ENCODE results near the gene KIAA0586.

DNA sequence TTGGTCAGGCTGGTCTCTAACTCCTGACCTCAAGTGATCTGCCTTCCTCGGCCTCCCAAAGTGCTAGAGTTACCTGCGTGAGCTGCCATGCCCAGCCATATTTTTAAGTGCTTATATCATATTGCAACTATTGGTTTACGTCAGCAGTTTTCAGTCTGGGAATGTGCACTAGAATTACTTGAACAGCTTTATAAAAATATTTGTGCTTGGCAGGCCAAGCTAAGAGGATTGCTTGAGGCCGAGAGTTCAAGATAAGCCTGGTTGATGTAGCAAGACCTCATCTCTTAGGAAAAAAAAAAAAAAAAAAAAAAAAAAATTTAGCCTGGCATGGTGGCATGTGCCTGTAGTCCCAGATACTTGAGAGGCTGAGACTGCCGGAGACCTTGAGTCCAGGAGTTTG is 17.1 kb downstream of the KIAA0586 start:
- TF ChIP-seq ZNF70 (CRISPR knock-in tag; IDR thresholded peaks at IDR 0.05) (no peak), RARB (CRISPR knock-in tag; IDR thresholded peaks at IDR 0.05) (no peak), OSR1 (CRISPR knock-in tag; IDR thresholded peaks at IDR 0.05) (no peak), PATZ1 (CRISPR knock-in tag; IDR thresholded peaks at IDR 0.05; ENCODE audit: borderline replicate concordance) (no peak), TSHZ2 (CRISPR knock-in tag; IDR thresholded peaks at IDR 0.05) (no peak), TCF4 (CRISPR knock-in tag; IDR thresholded peaks at IDR 0.05; ENCODE audit: borderline replicate concordance) (no peak), ZC3H10 (CRISPR knock-in tag; IDR thresholded peaks at IDR 0.05) (no peak), SNAI2 (CRISPR knock-in tag; IDR thresholded peaks at IDR 0.05) (no peak), PPARA (CRISPR knock-in tag; IDR thresholded peaks at IDR 0.05; ENCODE audit: borderline replicate concordance) (no peak)
- TF ChIP-seq, protein P1, sequence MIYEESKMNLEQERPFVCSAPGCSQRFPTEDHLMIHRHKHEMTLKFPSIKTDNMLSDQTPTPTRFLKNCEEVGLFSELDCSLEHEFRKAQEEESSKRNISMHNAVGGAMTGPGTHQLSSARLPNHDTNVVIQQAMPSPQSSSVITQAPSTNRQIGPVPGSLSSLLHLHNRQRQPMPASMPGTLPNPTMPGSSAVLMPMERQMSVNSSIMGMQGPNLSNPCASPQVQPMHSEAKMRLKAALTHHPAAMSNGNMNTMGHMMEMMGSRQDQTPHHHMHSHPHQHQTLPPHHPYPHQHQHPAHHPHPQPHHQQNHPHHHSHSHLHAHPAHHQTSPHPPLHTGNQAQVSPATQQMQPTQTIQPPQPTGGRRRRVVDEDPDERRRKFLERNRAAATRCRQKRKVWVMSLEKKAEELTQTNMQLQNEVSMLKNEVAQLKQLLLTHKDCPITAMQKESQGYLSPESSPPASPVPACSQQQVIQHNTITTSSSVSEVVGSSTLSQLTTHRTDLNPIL (CRISPR knock-in tag; IDR thresholded peaks at IDR 0.05; ENCODE audit: low read depth) = no peak

Measured in SK-N-SH treated with all-trans-retinoic acid at 6 μM for 48 hours (cell line).